Adrenal gland (tissue), 12 donors: ENCODE results near the gene PLCH2. TPM values are rescaled to one million over a fixed set of nuclear protein-coding genes. Genes with fewer than 3 reads are reported as not detected.
A peak's percentile ranks its signal among the peaks of the same experiment; 100 is the strongest.
"Not testable (repeated sequence)": the region's sequence is repeated elsewhere in the genome, so short reads cannot be mapped to it uniquely, and the experiment has no call there.

ENCODE experiments used
- DNase-seq, 7 donors: peaks; one replicate each; pipeline ENCODE4 v3.0.0-alpha.2; 2019 to 2020
- H3K27ac ChIP-seq, 5 donors: fragments of 200-600 bp; sonication (generic) in 4 of 5; 1 replicate in 3 of 5; 2 replicates in 2 of 5; pipeline versions ENCODE4 v1.5.1 to v1.8.0; 2016 to 2020; ENCODE audit warnings: mild to moderate bottlenecking in 1 of 5
- H3K27me3 ChIP-seq: fragments of 200-600 bp; 2 replicates; pipeline ENCODE4 v1.8.0; 2021
- H3K36me3 ChIP-seq, 2 donors: fragments of 200-600 bp; replicated peaks in 1 of 2; 1 replicate in 1 of 2; 2 replicates in 1 of 2; pipeline versions ENCODE4 v1.5.1 to v1.8.0; 2018 to 2022
- H3K4me1 ChIP-seq, 2 donors: fragments of 200-600 bp; replicated peaks in 1 of 2; 1 replicate in 1 of 2; 2 replicates in 1 of 2; pipeline versions ENCODE4 v1.5.1 to v1.8.0; 2018 to 2021
- H3K4me3 ChIP-seq, 4 donors: fragments of 200-600 bp; sonication (generic) in 3 of 4; one replicate each; pipeline ENCODE4 v1.5.1; 2016 to 2018
- H3K9me3 ChIP-seq, 3 donors: fragments of 200-600 bp; sonication (generic) in 1 of 3; replicated peaks in 1 of 3; 1 replicate in 2 of 3; 2 replicates in 1 of 3; pipeline versions ENCODE4 v1.5.1 to v1.8.0; 2016 to 2021
- POLR2A ChIP-seq, 2 donors: fragments of 450-650 bp; IDR thresholded peaks; one replicate each; pipeline ENCODE4 v1.6.1; 2017; ENCODE audit warnings: antibody characterized with exemption in 2 of 2, mild to moderate bottlenecking in 2 of 2, moderate library complexity in 1 of 2
- WGBS, 4 donors: extraction: QIAGEN DNeasy Blood & Tissue Kit in 2 of 4; methylation state at CpG; one replicate each; pipeline versions ENCODE4 v1.1.5 to v1.1.7; 2013 to 2017; 5-methylcytosine and 5-hydroxymethylcytosine counted together
- intact Hi-C, 2 donors: fragments of 100-400 bp; cut with DNase I; formaldehyde crosslinking; loops; one replicate each; pipeline versions ENCODE4 v1.14.1 to v1.15.0; 2022 to 2023
- polyA plus RNA-seq, 3 donors: library from polyadenylated mRNA; stranded (reverse); fragments of 200-250 nt in 2 of 3; fragments of 350-450 nt in 1 of 3; fragmentation: Illumina TruSeq in 1 of 3; extraction: RNeasy Lipid Tissue Mini Kit (QIAGEN cat#74804) in 1 of 3; gene quantifications; one replicate each; pipeline ENCODE4 v1.2.3, GENCODE V29; 2013 to 2014
- total RNA-seq, 9 donors: library from RNA; depleted of rRNA in 4 of 9; stranded (reverse); fragments of >200 nt in 4 of 9; fragments of 120-200 nt in 1 of 9; fragmentation: NEBNext Ultra II Directional in 1 of 9; extraction: Animal tissue kit (Norgen Biotek cat#: 25700) in 1 of 9; gene quantifications; one replicate each; pipeline versions ENCODE4 v1.1.0 to v1.2.4, GENCODE V29; 2013 to 2023
- TF ChIP-seq, protein P1 (sequence below), 6 experiments: fragments of 450-650 bp in 4 of 6; fragments of 200-600 bp in 2 of 6; sonication (generic) in 1 of 6; IDR thresholded peaks; 1 replicate in 5 of 6; 2 replicates in 1 of 6; pipeline versions ENCODE4 v1.5.1 to v1.8.0; 2016 to 2021; ENCODE audit warnings: antibody characterized with exemption in 6 of 6, mild to moderate bottlenecking in 2 of 6, moderate library complexity in 1 of 6
- donor health status: healthy with polysubstance abuse.
- donor health status: Bipolar disorder and iron deficiency.
- donor health status: DM: yes; HTN: yes; CAD: no.
- donor health status: DM: no; HTN: no; CAD: no.
- donor health status: DM: no; HTN: no; CAD: no.
- donor health status: DM: yes; HTN: yes; CAD: no.

PLCH2 gene
- total and polyA plus RNA-seq, 12 donors: 0.22 to 66.3 (median 2.2) TPM; not detected in 1

DNA sequence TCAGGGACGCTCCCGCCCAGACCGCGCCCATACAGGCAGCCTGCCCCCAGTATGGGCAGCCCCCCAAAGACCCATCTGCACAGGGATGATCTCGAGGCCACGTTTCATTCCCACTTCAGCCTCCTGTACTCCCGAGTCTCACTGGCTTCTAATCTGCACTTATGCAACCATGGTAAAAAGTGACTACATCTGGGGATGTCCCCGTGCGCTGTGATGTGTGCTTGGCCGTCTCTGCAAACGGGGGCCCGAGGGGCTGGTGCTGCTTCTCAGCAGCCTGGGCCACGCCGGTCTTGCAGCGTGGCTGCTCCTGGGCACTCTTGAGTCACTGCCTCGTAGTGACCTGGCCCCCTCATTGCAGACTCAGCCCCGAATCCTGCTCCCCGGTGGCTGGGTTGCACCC, 17.4 kb upstream of the PLCH2 start:
- Histone ChIP-seq H3K27ac (no peak overlapping the region), H3K9me3 (no peaks in the 10 kb centered on the region), H3K27me3 (peaks cover 23% of the 10 kb centered on the region), H3K4me1 (peaks cover 7 to 18% of the 10 kb centered on the region in 2 donors), H3K36me3 (no peaks in the 10 kb centered on the region), H3K4me3 (no peak overlapping the region)
- intact Hi-C loops: no loop called here
- 60 to 86% (median 82%) methylated on average over 4 to 18 of the region's 18 CpGs for WGBS, 4 donors
- TF ChIP-seq POLR2A (IDR thresholded peaks at IDR 0.05): no peak
- TF ChIP-seq, protein P1, sequence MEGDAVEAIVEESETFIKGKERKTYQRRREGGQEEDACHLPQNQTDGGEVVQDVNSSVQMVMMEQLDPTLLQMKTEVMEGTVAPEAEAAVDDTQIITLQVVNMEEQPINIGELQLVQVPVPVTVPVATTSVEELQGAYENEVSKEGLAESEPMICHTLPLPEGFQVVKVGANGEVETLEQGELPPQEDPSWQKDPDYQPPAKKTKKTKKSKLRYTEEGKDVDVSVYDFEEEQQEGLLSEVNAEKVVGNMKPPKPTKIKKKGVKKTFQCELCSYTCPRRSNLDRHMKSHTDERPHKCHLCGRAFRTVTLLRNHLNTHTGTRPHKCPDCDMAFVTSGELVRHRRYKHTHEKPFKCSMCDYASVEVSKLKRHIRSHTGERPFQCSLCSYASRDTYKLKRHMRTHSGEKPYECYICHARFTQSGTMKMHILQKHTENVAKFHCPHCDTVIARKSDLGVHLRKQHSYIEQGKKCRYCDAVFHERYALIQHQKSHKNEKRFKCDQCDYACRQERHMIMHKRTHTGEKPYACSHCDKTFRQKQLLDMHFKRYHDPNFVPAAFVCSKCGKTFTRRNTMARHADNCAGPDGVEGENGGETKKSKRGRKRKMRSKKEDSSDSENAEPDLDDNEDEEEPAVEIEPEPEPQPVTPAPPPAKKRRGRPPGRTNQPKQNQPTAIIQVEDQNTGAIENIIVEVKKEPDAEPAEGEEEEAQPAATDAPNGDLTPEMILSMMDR (IDR thresholded peaks at IDR 0.05): no peak
- DNase-seq: no peak

DNA sequence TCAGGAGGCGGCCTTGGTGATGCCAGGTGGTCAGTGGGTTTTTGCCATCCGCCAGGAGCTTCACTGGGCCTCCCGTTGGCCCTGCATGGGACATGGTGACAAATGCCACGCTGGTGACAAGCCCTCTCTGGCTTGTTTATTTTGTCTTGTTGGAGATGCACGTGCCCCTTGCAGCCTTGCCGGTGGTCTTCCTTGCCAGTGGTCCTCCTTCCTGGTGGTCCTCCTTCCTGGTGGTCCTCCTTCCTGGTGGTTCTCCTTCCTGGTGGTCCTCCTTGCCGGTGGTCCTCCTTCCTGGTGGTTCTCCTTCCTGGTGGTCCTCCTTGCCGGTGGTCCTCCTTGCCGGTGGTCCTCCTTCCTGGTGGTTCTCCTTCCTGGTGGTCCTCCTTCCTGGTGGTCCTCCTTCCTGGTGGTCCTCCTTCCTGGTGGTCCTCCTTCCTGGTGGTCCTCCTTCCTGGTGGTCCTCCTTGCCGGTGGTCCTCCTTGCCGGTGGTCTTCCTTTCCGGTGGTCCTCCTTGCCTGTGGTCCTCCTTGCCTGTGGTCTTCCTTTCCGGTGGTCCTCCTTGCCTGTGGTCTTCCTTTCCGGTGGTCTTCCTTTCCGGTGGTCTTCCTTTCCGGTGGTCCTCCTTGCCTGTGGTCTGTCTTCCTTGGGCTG, 16.9 kb upstream of the PLCH2 start:
- intact Hi-C loops, H3K27ac ChIP-seq, H3K4me3 ChIP-seq, DNase-seq, H3K9me3 ChIP-seq, H3K36me3 ChIP-seq: not testable (repeated sequence)
- Histone ChIP-seq H3K4me1 (peaks cover 7 to 18% of the 10 kb centered on the region in 2 donors), H3K27me3 (peaks cover 23% of the 10 kb centered on the region)
- WGBS, 4 donors: 70 to 79% (median 75%) methylated on average over 6 to 16 of the region's 16 CpGs

DNA sequence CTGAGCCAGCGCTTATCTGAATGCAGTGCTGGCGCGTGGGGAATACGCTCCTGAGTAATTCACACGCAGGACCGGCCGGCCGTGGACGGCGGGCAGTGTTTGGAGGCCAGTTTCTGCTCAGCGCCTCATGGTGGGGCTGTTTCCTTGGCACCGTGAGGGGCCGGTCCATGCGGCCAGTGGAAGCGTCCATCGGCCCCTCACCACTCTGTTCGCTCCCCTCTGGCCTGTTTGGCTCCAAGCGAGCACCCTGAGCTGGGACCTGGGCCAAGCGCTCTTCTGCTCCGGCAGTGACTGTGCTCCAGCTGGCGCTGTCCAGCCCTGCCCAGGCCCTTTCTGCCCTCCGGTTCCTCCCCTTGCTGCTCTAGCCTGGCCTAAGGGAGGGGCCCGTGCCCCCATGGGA, 16.3 kb upstream of the PLCH2 start:
- Histone ChIP-seq H3K4me1 (peaks cover 7 to 18% of the 10 kb centered on the region in 2 donors), H3K27me3 (peaks cover 23% of the 10 kb centered on the region), H3K27ac (no peak overlapping the region), H3K9me3 (no peaks in the 10 kb centered on the region), H3K4me3 (no peak overlapping the region), H3K36me3 (no peaks in the 10 kb centered on the region)
- intact Hi-C loops: loop anchor here in 1 of 2 donors (5.0 kb wide), 1 partner anchor 73 kb away; the partner anchor contains the start of gene HES5
- DNase-seq: peak in 6 of 7 donors; percentile 70 to 92 (median 82)
- no peak for TF ChIP-seq POLR2A (IDR thresholded peaks at IDR 0.05)
- TF ChIP-seq, protein P1 (IDR thresholded peaks at IDR 0.05): peak in 5 of 6 experiments; percentile 25 to 47 (median 40)
- WGBS, 4 donors: 41 to 45% (median 43%) methylated on average over 6 to 23 of the region's 23 CpGs; no CpG with 5 or more reads in 1 of the 4 donors

DNA sequence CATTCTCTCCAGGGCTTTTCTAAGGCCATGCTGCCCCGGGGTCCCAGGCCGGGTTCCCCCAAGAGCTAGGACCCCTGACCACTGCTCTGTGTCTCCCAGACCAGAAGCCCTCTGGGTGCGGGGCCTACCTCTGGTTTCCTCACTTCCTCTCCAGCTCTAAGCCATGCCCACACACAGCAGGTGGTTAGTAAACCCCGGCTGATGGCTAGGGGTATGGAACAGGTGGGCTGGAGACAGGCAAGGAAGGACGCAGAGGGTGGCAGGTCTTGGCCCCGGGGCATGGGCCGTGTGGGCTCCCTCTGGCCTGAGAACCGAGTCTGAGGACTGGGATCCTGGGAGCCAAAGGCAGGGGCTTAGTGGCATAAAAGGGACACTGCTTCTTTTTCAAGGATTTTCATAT, 15.9 kb upstream of the PLCH2 start:
- Histone ChIP-seq H3K4me3 (no peak overlapping the region), H3K27ac (no peak overlapping the region), H3K36me3 (no peaks in the 10 kb centered on the region), H3K27me3 (peaks cover 23% of the 10 kb centered on the region), H3K4me1 (peaks cover 7 to 22% of the 10 kb centered on the region in 2 donors), H3K9me3 (no peaks in the 10 kb centered on the region)
- DNase-seq: no peak
- intact Hi-C loops: loop anchor here in 1 of 2 donors (5.0 kb wide), 1 partner anchor 72 kb away; the partner anchor contains the start of gene HES5
- 58 to 79% (median 74%) methylated on average over 3 to 8 of the region's 8 CpGs for WGBS, 4 donors
- TF ChIP-seq POLR2A (IDR thresholded peaks at IDR 0.05): no peak
- TF ChIP-seq, protein P1 (IDR thresholded peaks at IDR 0.05): no peak
